D341Med (cell line): ENCODE results near the gene ELFN1.

Source experiments
- DNase-seq: peaks from one replicate; pipeline ENCODE4 v3.0.0; 2012; ENCODE audit warnings: low spot score

The ELFN1 gene

DNA sequence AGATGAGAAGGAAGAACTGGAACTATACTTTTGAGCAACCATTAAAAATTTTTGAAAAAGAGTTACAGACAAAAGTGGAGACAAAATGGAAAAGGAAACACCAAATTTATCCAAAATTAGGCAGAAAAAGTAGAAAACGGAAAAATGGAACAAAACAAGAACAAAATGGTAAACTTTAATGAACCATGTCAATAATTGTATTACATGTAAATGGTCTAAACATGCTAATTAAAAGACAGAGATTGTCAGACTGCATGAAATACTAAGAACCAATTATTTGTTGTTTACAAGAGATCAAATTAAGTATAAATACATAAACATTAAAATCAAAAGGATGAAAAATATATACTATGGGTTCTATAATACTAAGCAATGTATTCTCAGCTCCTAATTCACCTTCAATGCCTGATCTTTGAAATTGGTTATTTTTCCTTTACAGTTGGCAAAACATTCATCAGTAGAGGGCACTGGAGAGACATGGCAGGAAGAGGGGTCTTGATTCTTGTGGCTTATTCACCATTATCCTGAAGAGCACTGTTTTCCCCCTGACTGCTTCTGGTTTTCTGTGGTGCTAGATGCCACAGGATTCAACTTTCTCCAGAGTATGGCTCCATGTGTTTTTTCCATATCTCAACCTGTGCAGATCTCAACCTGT, 124.9 kb downstream of the ELFN1 start:
- no peak for DNase-seq
